Type B pancreatic cell (in vitro differentiated cells): Measurements from ENCODE around the gene TBL3. TPM values are rescaled to one million over a fixed set of nuclear protein-coding genes. Genes with fewer than 3 reads are reported as not detected.

Source experiments
- DNase-seq: peaks from one replicate; pipeline ENCODE4 v3.0.0; 2021; ENCODE audit warnings: mixed read lengths; ENCODE audit not compliant: unreplicated experiment; ENCODE audit errors: extremely low spot score
- H3K27ac Mint-ChIP-seq: 2 replicates; pipeline ENCODE4 v1.8.0; 2021; ENCODE audit warnings: mild to moderate bottlenecking, mixed read lengths
- H3K27me3 Mint-ChIP-seq: 2 replicates; pipeline ENCODE4 v1.8.0; 2021; ENCODE audit warnings: mixed read lengths
- H3K36me3 Mint-ChIP-seq: 2 replicates; pipeline ENCODE4 v1.8.0; 2021; ENCODE audit warnings: mixed read lengths
- H3K4me1 Mint-ChIP-seq: one replicate; pipeline ENCODE4 v1.8.0; 2021; ENCODE audit warnings: mixed read lengths; ENCODE audit not compliant: unreplicated experiment
- H3K4me3 Mint-ChIP-seq: 2 replicates; pipeline ENCODE4 v1.8.0; 2021; ENCODE audit warnings: mild to moderate bottlenecking, mixed read lengths
- H3K9me3 Mint-ChIP-seq: 2 replicates; pipeline ENCODE4 v1.8.0; 2021; ENCODE audit warnings: mixed read lengths
- total RNA-seq: library from RNA; stranded (reverse); gene quantifications from 2 replicates; pipeline ENCODE4 v1.2.1, GENCODE V29; 2021; ENCODE audit warnings: low replicate concordance
- TF ChIP-seq, protein P1 (sequence below): fragments of 200-600 bp; sonication (generic); conservative IDR thresholded peaks from 2 replicates; pipeline ENCODE4 v1.5.0; 2021; ENCODE audit warnings: antibody characterized with exemption, mild to moderate bottlenecking

TBL3 gene
- total RNA-seq, 1 donor from 2014 or later, result 37.0 TPM

DNA sequence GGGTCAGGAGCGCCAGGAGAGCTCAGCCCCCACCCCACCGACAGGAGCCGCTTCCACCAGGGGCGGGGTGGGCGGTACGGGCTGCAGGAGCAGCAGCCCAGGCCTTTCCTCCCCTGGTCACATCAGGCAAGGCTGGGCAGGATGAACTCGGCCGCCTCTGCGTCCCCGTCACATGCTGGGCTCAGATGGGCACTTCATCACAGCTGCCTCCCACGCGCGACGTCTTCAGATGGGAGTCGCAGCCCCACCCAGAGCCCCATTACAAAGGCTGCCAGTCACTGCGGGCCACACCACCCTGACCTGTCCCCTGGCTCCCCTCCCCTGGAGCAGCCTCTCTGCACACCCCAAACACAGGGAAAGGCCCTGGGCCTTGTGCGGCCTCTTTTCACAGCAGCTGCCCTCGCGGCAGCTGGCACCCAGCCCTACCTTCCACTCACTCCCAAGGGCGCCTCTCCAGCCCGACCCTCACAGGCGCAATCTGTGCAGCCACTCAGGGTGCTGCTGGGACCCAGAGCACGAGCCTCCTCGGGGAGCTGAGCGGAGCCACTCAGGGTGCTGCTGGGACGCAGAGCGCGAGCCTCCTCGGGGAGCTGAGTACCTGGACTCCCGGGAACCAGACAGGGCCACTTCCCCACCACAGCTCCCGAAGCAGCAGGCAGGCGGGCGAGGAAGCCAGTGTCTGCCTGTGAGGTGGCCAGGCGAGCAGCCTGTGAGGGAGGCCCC is 33.1 kb downstream of the TBL3 start:
- H3K4me3 Mint-ChIP-seq, result no peak overlapping the region
- no peaks in the 10 kb centered on the region for H3K9me3 Mint-ChIP-seq
- peaks cover 9% of the 10 kb centered on the region for H3K4me1 Mint-ChIP-seq
- DNase-seq, result no peak
- H3K27me3 Mint-ChIP-seq, result no peaks in the 10 kb centered on the region
- H3K36me3 Mint-ChIP-seq, result no peaks in the 10 kb centered on the region
- TF ChIP-seq, protein P1, sequence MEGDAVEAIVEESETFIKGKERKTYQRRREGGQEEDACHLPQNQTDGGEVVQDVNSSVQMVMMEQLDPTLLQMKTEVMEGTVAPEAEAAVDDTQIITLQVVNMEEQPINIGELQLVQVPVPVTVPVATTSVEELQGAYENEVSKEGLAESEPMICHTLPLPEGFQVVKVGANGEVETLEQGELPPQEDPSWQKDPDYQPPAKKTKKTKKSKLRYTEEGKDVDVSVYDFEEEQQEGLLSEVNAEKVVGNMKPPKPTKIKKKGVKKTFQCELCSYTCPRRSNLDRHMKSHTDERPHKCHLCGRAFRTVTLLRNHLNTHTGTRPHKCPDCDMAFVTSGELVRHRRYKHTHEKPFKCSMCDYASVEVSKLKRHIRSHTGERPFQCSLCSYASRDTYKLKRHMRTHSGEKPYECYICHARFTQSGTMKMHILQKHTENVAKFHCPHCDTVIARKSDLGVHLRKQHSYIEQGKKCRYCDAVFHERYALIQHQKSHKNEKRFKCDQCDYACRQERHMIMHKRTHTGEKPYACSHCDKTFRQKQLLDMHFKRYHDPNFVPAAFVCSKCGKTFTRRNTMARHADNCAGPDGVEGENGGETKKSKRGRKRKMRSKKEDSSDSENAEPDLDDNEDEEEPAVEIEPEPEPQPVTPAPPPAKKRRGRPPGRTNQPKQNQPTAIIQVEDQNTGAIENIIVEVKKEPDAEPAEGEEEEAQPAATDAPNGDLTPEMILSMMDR, result no peak
- no peak overlapping the region for H3K27ac Mint-ChIP-seq

DNA sequence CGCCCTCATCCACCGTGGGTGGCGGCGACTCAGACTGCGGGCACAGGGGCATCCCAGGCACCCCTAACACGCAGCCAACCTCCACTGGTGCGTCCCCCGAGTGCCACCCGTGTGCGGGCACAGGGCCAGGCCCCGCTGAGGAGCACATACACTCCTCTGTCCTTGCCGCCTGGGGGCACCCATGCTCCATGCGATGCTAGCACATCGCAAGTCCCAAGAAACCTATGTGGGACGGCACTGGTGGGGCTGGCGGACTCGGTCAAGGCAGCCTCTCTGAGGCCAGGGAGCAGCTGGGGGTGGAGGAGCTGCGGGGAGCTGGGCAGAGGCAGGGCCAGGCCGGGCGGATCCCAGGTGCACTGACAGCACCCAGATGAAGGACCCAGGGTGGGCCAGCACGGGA is 33.8 kb downstream of the TBL3 start:
- Mint-ChIP-seq H3K4me1 (peaks cover 15% of the 10 kb centered on the region), H3K4me3 (no peak overlapping the region)
- DNase-seq, result no peak

DNA sequence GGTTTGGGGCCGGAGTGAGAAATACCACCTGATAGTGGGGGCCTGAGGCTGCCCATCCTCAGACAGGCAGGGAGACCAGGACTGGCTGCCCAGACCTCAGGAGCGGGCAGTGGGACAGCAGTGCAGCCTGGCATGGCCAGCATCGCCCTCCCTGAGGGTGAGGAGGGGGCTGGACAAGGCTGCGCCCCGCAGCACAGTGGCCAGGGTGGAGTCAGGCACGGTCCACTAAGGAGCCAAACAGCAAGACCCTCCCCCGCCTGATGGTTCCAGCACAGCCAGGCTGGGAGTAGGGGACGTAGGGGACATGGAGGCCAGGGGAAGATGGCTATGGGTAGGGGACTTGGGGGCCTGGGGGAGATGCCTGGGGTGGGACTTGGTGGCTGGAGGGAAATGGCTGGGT is 34.5 kb downstream of the TBL3 start:
- TF ChIP-seq, protein P1, result no peak
- Mint-ChIP-seq H3K36me3 (no peaks in the 10 kb centered on the region), H3K27ac (peak overlapping the region; percentile 70), H3K9me3 (no peaks in the 10 kb centered on the region), H3K27me3 (no peaks in the 10 kb centered on the region), H3K4me1 (peaks cover 15% of the 10 kb centered on the region), H3K4me3 (peak overlapping the region; percentile 51)
- DNase-seq, result no peak

More for the DNA sequence above, 33.8 kb downstream of the TBL3 start:
- Mint-ChIP-seq H3K27ac (no peak overlapping the region), H3K27me3 (no peaks in the 10 kb centered on the region), H3K9me3 (no peaks in the 10 kb centered on the region), H3K36me3 (no peaks in the 10 kb centered on the region)
- TF ChIP-seq, protein P1, result no peak

DNA sequence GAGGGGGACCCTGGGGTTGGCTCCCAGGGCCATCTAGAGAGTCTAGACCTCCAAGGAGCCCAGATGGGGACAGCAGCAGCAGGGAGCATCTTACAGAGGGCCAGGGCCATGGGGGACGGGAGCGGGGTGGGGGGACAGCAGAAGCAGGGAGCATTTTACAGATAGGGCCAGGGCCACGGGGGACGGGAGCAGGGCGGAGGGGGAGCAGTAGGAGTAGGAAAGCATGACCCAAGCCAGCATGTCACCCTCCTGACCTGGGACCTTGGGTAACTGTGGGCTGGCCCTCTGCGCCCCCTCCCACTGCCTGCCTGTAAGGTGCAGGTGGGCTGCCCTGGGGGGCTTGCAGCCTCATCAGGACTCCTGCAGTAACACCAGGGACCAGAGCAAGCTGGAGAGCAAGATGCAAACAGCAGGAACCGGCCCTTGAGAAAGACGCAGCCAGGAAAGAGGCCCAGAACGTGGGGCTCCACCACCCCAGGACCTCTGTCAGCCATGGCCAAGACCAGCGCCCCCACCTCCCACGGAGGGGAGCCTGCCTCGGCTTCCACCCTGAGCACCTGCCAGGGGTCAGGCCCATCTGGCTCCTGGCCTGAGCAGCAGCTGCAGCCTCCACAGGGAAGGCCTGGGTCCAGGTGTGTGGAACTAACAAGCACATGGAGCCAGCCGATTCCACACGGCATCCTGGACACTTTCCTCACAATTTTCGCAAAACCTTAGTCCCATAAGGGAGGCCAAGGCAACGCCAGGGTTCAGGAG is 35.4 kb downstream of the TBL3 start:
- DNase-seq, result no peak
- TF ChIP-seq, protein P1, result no peak
- H3K27ac Mint-ChIP-seq, result peak overlapping the region; percentile 90
- H3K4me1 Mint-ChIP-seq, result peaks cover 15% of the 10 kb centered on the region
- H3K4me3 Mint-ChIP-seq, result peak overlapping the region; percentile 89
- H3K9me3 Mint-ChIP-seq, result no peaks in the 10 kb centered on the region
- H3K27me3 Mint-ChIP-seq, result no peaks in the 10 kb centered on the region
- H3K36me3 Mint-ChIP-seq, result no peaks in the 10 kb centered on the region

DNA sequence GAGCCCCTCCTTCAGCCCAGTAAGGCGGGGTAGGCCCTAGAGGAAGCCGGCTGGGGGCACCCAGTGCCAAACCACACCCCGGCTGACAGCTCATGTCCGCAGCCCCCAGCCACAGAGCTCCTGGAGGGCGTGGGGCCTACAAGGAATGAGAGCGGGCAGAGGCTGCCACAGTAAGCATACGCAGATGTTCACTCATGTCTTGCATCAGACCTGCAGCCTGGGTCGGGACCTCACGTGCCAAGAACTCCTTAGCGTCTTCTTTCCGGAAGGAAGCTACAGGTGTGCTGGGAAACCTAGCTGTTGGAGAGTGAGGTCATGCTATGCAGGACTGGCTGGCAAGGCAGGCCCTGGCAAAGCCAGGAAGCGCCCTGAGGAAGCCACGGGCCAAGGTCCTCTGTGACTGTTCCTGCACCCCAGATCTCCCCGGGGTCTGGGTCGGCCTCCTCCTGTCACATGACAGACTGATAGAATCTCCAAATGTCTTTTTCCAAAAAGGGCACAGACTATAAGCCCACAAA is 36.2 kb downstream of the TBL3 start:
- H3K4me3 Mint-ChIP-seq, result peak overlapping the region; percentile 89
- TF ChIP-seq, protein P1, result no peak
- DNase-seq, result no peak
- no peaks in the 10 kb centered on the region for H3K36me3 Mint-ChIP-seq
- H3K9me3 Mint-ChIP-seq, result no peaks in the 10 kb centered on the region
- H3K4me1 Mint-ChIP-seq, result peaks cover 15% of the 10 kb centered on the region
- H3K27me3 Mint-ChIP-seq, result no peaks in the 10 kb centered on the region
- H3K27ac Mint-ChIP-seq, result peak overlapping the region; percentile 90
